H9 (cell line): ENCODE measurements around the gene UTS2B. TPM values are rescaled to one million over a fixed set of nuclear protein-coding genes. Genes with fewer than 3 reads are reported as not detected.

Experiments
- DNase-seq: peaks from one replicate; pipeline ENCODE4 v3.0.0-alpha.2; 2017
- H2AFZ ChIP-seq: one replicate; pipeline ENCODE4 v1.6.1; 2013; ENCODE audit warnings: mild to moderate bottlenecking, low read length, control low read depth, moderate library complexity
- H2AK5ac ChIP-seq: 2 replicates; pipeline ENCODE4 v1.6.1; 2013; ENCODE audit warnings: low read length, control low read depth, mixed read lengths; ENCODE audit not compliant: insufficient read length
- H2BK120ac ChIP-seq: one replicate; pipeline ENCODE4 v1.6.1; 2013; ENCODE audit warnings: low read depth, mild to moderate bottlenecking, low read length, control low read depth, inconsistent platforms; ENCODE audit not compliant: poor library complexity, severe bottlenecking
- H2BK12ac ChIP-seq: 2 replicates; pipeline ENCODE4 v1.6.1; 2013; ENCODE audit warnings: low read length, control low read depth, mixed read lengths, low read depth; ENCODE audit not compliant: insufficient read length
- H2BK15ac ChIP-seq: 2 replicates; pipeline ENCODE4 v1.6.1; 2013; ENCODE audit warnings: low read depth, low read length, control low read depth
- H2BK20ac ChIP-seq: one replicate; pipeline ENCODE4 v1.6.1; 2013; ENCODE audit warnings: low read depth, mild to moderate bottlenecking, low read length, control low read depth, inconsistent platforms; ENCODE audit not compliant: poor library complexity, severe bottlenecking
- H2BK5ac ChIP-seq: 2 replicates; pipeline ENCODE4 v1.6.1; 2013; ENCODE audit warnings: low read length, control low read depth, mixed read lengths; ENCODE audit not compliant: insufficient read length
- H3K14ac ChIP-seq: 2 replicates; pipeline ENCODE4 v1.6.1; 2013; ENCODE audit warnings: low read length, control low read depth; ENCODE audit not compliant: insufficient read depth
- H3K18ac ChIP-seq: 2 replicates; pipeline ENCODE4 v1.6.1; 2013; ENCODE audit warnings: low read depth, mild to moderate bottlenecking, mixed read lengths, low read length, control low read depth; ENCODE audit not compliant: insufficient read length
- H3K23ac ChIP-seq: 2 replicates; pipeline ENCODE4 v1.6.1; 2013; ENCODE audit warnings: low read length, control low read depth, mixed read lengths, low read depth; ENCODE audit not compliant: insufficient read length
- H3K23me2 ChIP-seq: 2 replicates; pipeline ENCODE4 v1.6.1; 2013; ENCODE audit warnings: low read depth, mild to moderate bottlenecking, mixed read lengths, low read length, control low read depth; ENCODE audit not compliant: insufficient read length, poor library complexity, severe bottlenecking
- H3K27ac ChIP-seq: 2 replicates; pipeline ENCODE4 v1.5.1; 2013; ENCODE audit warnings: low read length, control low read depth, mixed read lengths, low read depth; ENCODE audit not compliant: insufficient read length
- H3K27me3 ChIP-seq: 2 replicates; pipeline ENCODE4 v1.6.1; 2013; ENCODE audit warnings: low read length, control low read depth, inconsistent platforms; ENCODE audit not compliant: insufficient read depth
- H3K4ac ChIP-seq: 2 replicates; pipeline ENCODE4 v1.6.1; 2013; ENCODE audit warnings: low read depth, mild to moderate bottlenecking, control low read depth, inconsistent platforms, low read length, moderate library complexity
- H3K4me1 ChIP-seq: 2 replicates; pipeline ENCODE4 v1.6.1; 2013; ENCODE audit warnings: low read length, control low read depth, inconsistent platforms; ENCODE audit not compliant: insufficient read depth
- H3K4me2 ChIP-seq: 2 replicates; pipeline ENCODE4 v1.6.1; 2013; ENCODE audit warnings: low read length, control low read depth, mixed read lengths; ENCODE audit not compliant: insufficient read length, insufficient read depth
- H3K56ac ChIP-seq: 2 replicates; pipeline ENCODE4 v1.6.1; 2013; ENCODE audit warnings: low read depth, mild to moderate bottlenecking, mixed read lengths, low read length, control low read depth; ENCODE audit not compliant: insufficient read length
- H3K79me1 ChIP-seq: 2 replicates; pipeline ENCODE4 v1.6.1; 2013; ENCODE audit warnings: low read depth, mild to moderate bottlenecking, moderate library complexity, low read length, control low read depth, inconsistent platforms; ENCODE audit not compliant: insufficient read depth, poor library complexity, severe bottlenecking
- H3K79me2 ChIP-seq: 2 replicates; pipeline ENCODE4 v1.6.1; 2013; ENCODE audit warnings: low read length, control low read depth, inconsistent platforms; ENCODE audit not compliant: insufficient read depth
- H3K9ac ChIP-seq: 2 replicates; pipeline ENCODE4 v1.6.1; 2013; ENCODE audit warnings: low read length, control low read depth, mixed read lengths; ENCODE audit not compliant: insufficient read length; ENCODE audit errors: extremely low read depth
- H3K9me3 ChIP-seq: one replicate; pipeline ENCODE4 v1.6.1; 2013; ENCODE audit warnings: low read depth, low read length, inconsistent platforms; ENCODE audit not compliant: control insufficient read depth
- H3T11ph ChIP-seq: one replicate; pipeline ENCODE4 v1.6.1; 2013; ENCODE audit warnings: mild to moderate bottlenecking, low read length, control low read depth, inconsistent platforms
- H4K20me1 ChIP-seq: one replicate; pipeline ENCODE4 v1.6.1; 2013; ENCODE audit not compliant: control insufficient read depth, insufficient read length, insufficient read depth
- H4K5ac ChIP-seq: 2 replicates; pipeline ENCODE4 v1.6.1; 2013; ENCODE audit warnings: low read depth, mild to moderate bottlenecking, mixed read lengths, low read length, control low read depth; ENCODE audit not compliant: insufficient read length
- H4K8ac ChIP-seq: replicated peaks from 2 replicates; pipeline ENCODE4 v1.6.1; 2013; ENCODE audit warnings: low read length, control low read depth, mixed read lengths, low read depth; ENCODE audit not compliant: insufficient read length
- H4K91ac ChIP-seq: 2 replicates; pipeline ENCODE4 v1.6.1; 2013; ENCODE audit warnings: low read depth, mild to moderate bottlenecking, moderate library complexity, mixed read lengths, low read length, control low read depth; ENCODE audit not compliant: insufficient read length
- H3K27ac Mint-ChIP-seq, 3 experiments: 2 replicates in 2 of 3; 3 replicates in 1 of 3; pipeline ENCODE4 v1.8.0; 2020 to 2021; ENCODE audit warnings: mixed read lengths in 3 of 3, mild to moderate bottlenecking in 1 of 3, moderate library complexity in 1 of 3
- H3K27me3 Mint-ChIP-seq: 2 replicates; pipeline ENCODE4 v1.8.0; 2021; ENCODE audit warnings: low read depth, mild to moderate bottlenecking, moderate library complexity, mixed read lengths
- H3K36me3 Mint-ChIP-seq, 3 experiments: 2 replicates in 2 of 3; 3 replicates in 1 of 3; pipeline ENCODE4 v1.8.0; 2020 to 2021; ENCODE audit warnings: low read depth in 3 of 3, mixed read lengths in 3 of 3; ENCODE audit not compliant: insufficient read depth in 1 of 3
- H3K4me1 Mint-ChIP-seq, 2 experiments: 2 replicates each; pipeline ENCODE4 v1.8.0; 2020; ENCODE audit warnings: mixed read lengths in 2 of 2
- H3K4me3 Mint-ChIP-seq, 2 experiments: 2 replicates in 1 of 2; 3 replicates in 1 of 2; pipeline ENCODE4 v1.8.0; 2020 to 2021; ENCODE audit warnings: mild to moderate bottlenecking in 2 of 2, mixed read lengths in 2 of 2, moderate library complexity in 1 of 2
- H3K9me3 Mint-ChIP-seq, 2 experiments: 2 replicates in 1 of 2; 3 replicates in 1 of 2; pipeline ENCODE4 v1.8.0; 2020; ENCODE audit warnings: mild to moderate bottlenecking in 2 of 2, mixed read lengths in 2 of 2, moderate library complexity in 1 of 2
- WGBS: extraction: QIAGEN DNeasy Blood & Tissue Kit; methylation state at CpG from one replicate; pipeline ENCODE4 v1.1.7; 2013; ENCODE audit warnings: missing lambda C conversion rate, low lambda C conversion rate, mixed read lengths; ENCODE audit not compliant: insufficient read length; ENCODE audit errors: extremely low coverage; 5-methylcytosine and 5-hydroxymethylcytosine counted together
- total RNA-seq: library from RNA; stranded (reverse); gene quantifications from 2 replicates; pipeline ENCODE4 v1.2.1, GENCODE V29; 2021
- TF ChIP-seq, protein P1 (sequence below): fragments of 200-600 bp; sonication (generic); conservative IDR thresholded peaks from 3 replicates; pipeline ENCODE4 v1.8.0; 2021; ENCODE audit warnings: antibody characterized with exemption, mild to moderate bottlenecking

Gene UTS2B
- total RNA-seq, 1 experiment from 2014 or later: 0.09 TPM

DNA sequence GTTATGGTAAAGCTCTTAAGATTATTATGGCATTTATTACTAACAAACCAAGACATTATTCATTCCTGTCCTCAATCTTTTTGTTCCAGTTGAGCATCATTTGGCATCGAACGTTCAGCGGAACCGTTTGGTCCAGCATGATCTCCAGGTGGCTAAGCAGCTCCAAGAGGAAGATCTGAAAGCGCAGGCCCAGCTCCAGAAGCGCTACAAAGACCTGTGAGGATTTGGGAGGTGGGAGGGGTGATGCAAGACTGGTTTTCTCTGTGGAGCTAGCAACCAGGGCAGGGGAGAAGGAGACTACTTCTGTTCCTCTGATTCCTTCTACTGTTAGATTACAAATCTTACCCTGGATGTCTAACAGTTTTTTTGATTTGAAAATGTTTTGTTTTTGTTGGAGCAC is 27.6 kb upstream of the UTS2B start:
- H3K4me2 ChIP-seq: no peak overlapping the region
- H3K27me3 Mint-ChIP-seq: no peaks in the 10 kb centered on the region
- no peak overlapping the region for H3K23ac ChIP-seq

More for the DNA sequence above, 27.6 kb upstream of the UTS2B start:
- Histone ChIP-seq H3K27me3 (no peaks in the 10 kb centered on the region), H3K18ac (no peak overlapping the region), H4K20me1 (no peaks in the 10 kb centered on the region), H2AK5ac (no peak overlapping the region), H3K9me3 (no peaks in the 10 kb centered on the region), H2BK12ac (no peak overlapping the region), H4K91ac (no peak overlapping the region), H3K56ac (no peak overlapping the region), H2BK20ac (no peak overlapping the region), H3K27ac (no peak overlapping the region), H2AFZ (no peak overlapping the region), H2BK15ac (no peak overlapping the region), H3K14ac (no peak overlapping the region), H3K4ac (no peak overlapping the region), H3K23me2 (no peaks in the 10 kb centered on the region), H2BK120ac (no peak overlapping the region), H3K4me1 (peaks cover 15% of the 10 kb centered on the region; the same call in 1 of the 2 replicates), H3K9ac (no peak overlapping the region), H3K79me2 (peaks cover 2% of the 10 kb centered on the region; the same call in 1 of the 2 replicates), H2BK5ac (no peak overlapping the region), H3T11ph (no peak overlapping the region), H3K79me1 (no peaks in the 10 kb centered on the region), H4K5ac (no peak overlapping the region), H4K8ac (no peak overlapping the region)
- no CpG with 5 or more reads among the region's 6 CpGs for WGBS
- peak overlapping the region in 2 of 3 experiments; percentile 67 to 69; a peak in 3 of 7 replicates for H3K27ac Mint-ChIP-seq
- H3K4me1 Mint-ChIP-seq: peaks cover 34 to 44% of the 10 kb centered on the region in 2 experiments
- peaks cover 9 to 28% (median 12%) of the 10 kb centered on the region in 3 experiments for H3K36me3 Mint-ChIP-seq
- H3K9me3 Mint-ChIP-seq: no peaks in the 10 kb centered on the region
- TF ChIP-seq, protein P1, sequence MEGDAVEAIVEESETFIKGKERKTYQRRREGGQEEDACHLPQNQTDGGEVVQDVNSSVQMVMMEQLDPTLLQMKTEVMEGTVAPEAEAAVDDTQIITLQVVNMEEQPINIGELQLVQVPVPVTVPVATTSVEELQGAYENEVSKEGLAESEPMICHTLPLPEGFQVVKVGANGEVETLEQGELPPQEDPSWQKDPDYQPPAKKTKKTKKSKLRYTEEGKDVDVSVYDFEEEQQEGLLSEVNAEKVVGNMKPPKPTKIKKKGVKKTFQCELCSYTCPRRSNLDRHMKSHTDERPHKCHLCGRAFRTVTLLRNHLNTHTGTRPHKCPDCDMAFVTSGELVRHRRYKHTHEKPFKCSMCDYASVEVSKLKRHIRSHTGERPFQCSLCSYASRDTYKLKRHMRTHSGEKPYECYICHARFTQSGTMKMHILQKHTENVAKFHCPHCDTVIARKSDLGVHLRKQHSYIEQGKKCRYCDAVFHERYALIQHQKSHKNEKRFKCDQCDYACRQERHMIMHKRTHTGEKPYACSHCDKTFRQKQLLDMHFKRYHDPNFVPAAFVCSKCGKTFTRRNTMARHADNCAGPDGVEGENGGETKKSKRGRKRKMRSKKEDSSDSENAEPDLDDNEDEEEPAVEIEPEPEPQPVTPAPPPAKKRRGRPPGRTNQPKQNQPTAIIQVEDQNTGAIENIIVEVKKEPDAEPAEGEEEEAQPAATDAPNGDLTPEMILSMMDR: no peak
- no peak for DNase-seq
- no peak overlapping the region for H3K4me3 Mint-ChIP-seq
